Measurements from ENCODE around the gene FAM184A. TPM values are rescaled to one million over a fixed set of nuclear protein-coding genes. Genes with fewer than 3 reads are reported as not detected.

FAM184A gene
- total RNA-seq, 2 experiments from 2014 or later: 2.2 to 2.7 TPM

- Mint-ChIP-seq H3K4me3 (no peak overlapping the region), H3K27me3 (ENCODE audit: low read depth) (peaks cover 2% of the 10 kb centered on the region), H3K9me3 (ENCODE audit: insufficient read depth) (no peaks in the 10 kb centered on the region), H3K36me3 (ENCODE audit: low read depth) (no peaks in the 10 kb centered on the region), H3K27ac (no peak overlapping the region), H3K4me1 (ENCODE audit: low read depth) (peaks cover 9% of the 10 kb centered on the region)
- POLR2A ChIA-PET: no interaction called here
- DNase-seq (no peak), ATAC-seq (no peak)
- CTCF ChIA-PET: no interaction called here
Observed at GRCh38 chr6:119071576-119071975, 6.9 kb downstream of the FAM184A start.

- ATAC-seq (no peak), DNase-seq (no peak)
- Mint-ChIP-seq H3K36me3 (ENCODE audit: low read depth) (no peaks in the 10 kb centered on the region), H3K4me3 (no peak overlapping the region), H3K27me3 (ENCODE audit: low read depth) (no peaks in the 10 kb centered on the region), H3K4me1 (ENCODE audit: low read depth) (no peaks in the 10 kb centered on the region), H3K27ac (no peak overlapping the region), H3K9me3 (ENCODE audit: insufficient read depth) (no peaks in the 10 kb centered on the region)
- ChIA-PET CTCF (interaction anchor here (1.3 kb wide), 1 partner anchor 11 kb away, joined by 3 read pairs; no protein-coding TSS in a partner anchor), POLR2A (no interaction called here)
Observed at GRCh38 chr6:119067091-119067490, 11.4 kb downstream of the FAM184A start.

- ChIA-PET CTCF (interaction anchor here (1.3 kb wide), 1 partner anchor 11 kb away, joined by 3 read pairs; no protein-coding TSS in a partner anchor), POLR2A (interaction anchor here (0.7 kb wide), 1 partner anchor 8 kb away, joined by 3 read pairs; no protein-coding TSS in a partner anchor)
- no peaks in the 10 kb centered on the region for H3K9me3 Mint-ChIP-seq (ENCODE audit: insufficient read depth)
- DNase-seq (no peak), ATAC-seq (no peak)
- no peaks in the 10 kb centered on the region for H3K27me3 Mint-ChIP-seq (ENCODE audit: low read depth)
- H3K4me3 Mint-ChIP-seq: no peak overlapping the region
- H3K36me3 Mint-ChIP-seq (ENCODE audit: low read depth): no peaks in the 10 kb centered on the region
- H3K27ac Mint-ChIP-seq: no peak overlapping the region
- H3K4me1 Mint-ChIP-seq (ENCODE audit: low read depth): no peaks in the 10 kb centered on the region
Observed at GRCh38 chr6:119066517-119066916, 11.9 kb downstream of the FAM184A start.

GRCh38 chr6:119065955-119066354 is 12.5 kb downstream of the FAM184A start:
- no peak overlapping the region for H3K27ac Mint-ChIP-seq
- H3K27me3 Mint-ChIP-seq (ENCODE audit: low read depth): no peaks in the 10 kb centered on the region
- no peaks in the 10 kb centered on the region for H3K9me3 Mint-ChIP-seq (ENCODE audit: insufficient read depth)
- H3K4me1 Mint-ChIP-seq (ENCODE audit: low read depth): no peaks in the 10 kb centered on the region
- no peak for DNase-seq
- H3K4me3 Mint-ChIP-seq: no peak overlapping the region
- no peaks in the 10 kb centered on the region for H3K36me3 Mint-ChIP-seq (ENCODE audit: low read depth)
- ChIA-PET POLR2A (interaction anchor here (0.7 kb wide), 1 partner anchor 9 kb away, joined by 3 read pairs; no protein-coding TSS in a partner anchor), CTCF (no interaction called here)
- ATAC-seq: no peak

- ChIA-PET CTCF (no interaction called here), POLR2A (no interaction called here)
- Mint-ChIP-seq H3K36me3 (ENCODE audit: low read depth) (no peaks in the 10 kb centered on the region), H3K27me3 (ENCODE audit: low read depth) (no peaks in the 10 kb centered on the region), H3K9me3 (ENCODE audit: insufficient read depth) (no peaks in the 10 kb centered on the region), H3K4me3 (no peak overlapping the region), H3K27ac (no peak overlapping the region), H3K4me1 (ENCODE audit: low read depth) (no peaks in the 10 kb centered on the region)
- no peak for ATAC-seq
- DNase-seq: no peak
Observed at GRCh38 chr6:119065382-119065781, 13.1 kb downstream of the FAM184A start.

- H3K4me3 Mint-ChIP-seq: no peak overlapping the region
- H3K36me3 Mint-ChIP-seq (ENCODE audit: low read depth): no peaks in the 10 kb centered on the region
- no peak overlapping the region for H3K27ac Mint-ChIP-seq
- CTCF ChIA-PET: no interaction called here
- ATAC-seq (no peak), DNase-seq (no peak)
- peaks cover 3% of the 10 kb centered on the region for H3K9me3 Mint-ChIP-seq (ENCODE audit: insufficient read depth)
- POLR2A ChIA-PET: no interaction called here
- H3K27me3 Mint-ChIP-seq (ENCODE audit: low read depth): no peaks in the 10 kb centered on the region
- no peaks in the 10 kb centered on the region for H3K4me1 Mint-ChIP-seq (ENCODE audit: low read depth)
Observed at GRCh38 chr6:119063491-119063890, 15.0 kb downstream of the FAM184A start.

GRCh38 chr6:119061215-119061614 is 17.2 kb downstream of the FAM184A start:
- POLR2A ChIA-PET: no interaction called here
- H3K27ac Mint-ChIP-seq: no peak overlapping the region

GRCh38 chr6:119060255-119060907 is 18.1 kb downstream of the FAM184A start:
- POLR2A ChIA-PET: no interaction called here
- no peak for ATAC-seq

More at GRCh38 chr6:119061215-119061614, 17.2 kb downstream of the FAM184A start:
- CTCF ChIA-PET: interaction anchor here (2.8 kb wide), 1 partner anchor 16 kb away, joined by 12 read pairs; the partner anchor contains the start of gene FAM184A
- DNase-seq (no peak), ATAC-seq (no peak)
- Mint-ChIP-seq H3K36me3 (ENCODE audit: low read depth) (no peaks in the 10 kb centered on the region), H3K27me3 (ENCODE audit: low read depth) (no peaks in the 10 kb centered on the region), H3K9me3 (ENCODE audit: insufficient read depth) (peaks cover 3% of the 10 kb centered on the region), H3K4me1 (ENCODE audit: low read depth) (no peaks in the 10 kb centered on the region), H3K4me3 (no peak overlapping the region)

GRCh38 chr6:119055069-119055468 is 23.4 kb downstream of the FAM184A start:
- ChIA-PET CTCF (no interaction called here), POLR2A (no interaction called here)
- H3K27me3 Mint-ChIP-seq (ENCODE audit: low read depth): no peaks in the 10 kb centered on the region
- H3K36me3 Mint-ChIP-seq (ENCODE audit: low read depth): no peaks in the 10 kb centered on the region
- H3K9me3 Mint-ChIP-seq (ENCODE audit: insufficient read depth): peaks cover 3% of the 10 kb centered on the region
- ATAC-seq (no peak), DNase-seq (no peak)
- H3K4me3 Mint-ChIP-seq: no peak overlapping the region
- H3K4me1 Mint-ChIP-seq (ENCODE audit: low read depth): peaks cover 6% of the 10 kb centered on the region
- no peak overlapping the region for H3K27ac Mint-ChIP-seq

More at GRCh38 chr6:119060255-119060907, 18.1 kb downstream of the FAM184A start:
- Mint-ChIP-seq H3K4me3 (no peak overlapping the region), H3K36me3 (ENCODE audit: low read depth) (no peaks in the 10 kb centered on the region), H3K9me3 (ENCODE audit: insufficient read depth) (peaks cover 3% of the 10 kb centered on the region), H3K4me1 (ENCODE audit: low read depth) (no peaks in the 10 kb centered on the region), H3K27ac (no peak overlapping the region), H3K27me3 (ENCODE audit: low read depth) (no peaks in the 10 kb centered on the region)
- no peak for DNase-seq
- CTCF ChIA-PET: interaction anchor here (2.8 kb wide), 1 partner anchor 17 kb away, joined by 12 read pairs; the partner anchor contains the start of gene FAM184A

GRCh38 chr6:119052987-119053386 is 25.5 kb downstream of the FAM184A start:
- ChIA-PET CTCF (interaction anchor here (0.7 to 1.4 kb wide), 4 partner anchors 12 to 25 kb away, joined by 3 to 4 read pairs (median 3); no protein-coding TSS in a partner anchor), POLR2A (interaction anchor here (0.6 kb wide), 1 partner anchor 26 kb away, joined by 3 read pairs; no protein-coding TSS in a partner anchor)
- peaks cover 6% of the 10 kb centered on the region for H3K4me1 Mint-ChIP-seq (ENCODE audit: low read depth)

GRCh38 chr6:119052292-119052889 is 26.1 kb downstream of the FAM184A start:
- no peaks in the 10 kb centered on the region for H3K9me3 Mint-ChIP-seq (ENCODE audit: insufficient read depth)
- H3K36me3 Mint-ChIP-seq (ENCODE audit: low read depth): no peaks in the 10 kb centered on the region
- DNase-seq (no peak), ATAC-seq (no peak)
- POLR2A ChIA-PET: no interaction called here
- no peaks in the 10 kb centered on the region for H3K27me3 Mint-ChIP-seq (ENCODE audit: low read depth)
- H3K27ac Mint-ChIP-seq: no peak overlapping the region
- H3K4me1 Mint-ChIP-seq (ENCODE audit: low read depth): peaks cover 6% of the 10 kb centered on the region
- CTCF ChIA-PET: interaction anchor here (0.7 to 1.4 kb wide), 4 partner anchors 11 to 25 kb away, joined by 3 to 4 read pairs (median 3); no protein-coding TSS in a partner anchor
- H3K4me3 Mint-ChIP-seq: no peak overlapping the region

More at GRCh38 chr6:119052987-119053386, 25.5 kb downstream of the FAM184A start:
- Mint-ChIP-seq H3K4me3 (no peak overlapping the region), H3K27ac (no peak overlapping the region), H3K27me3 (ENCODE audit: low read depth) (no peaks in the 10 kb centered on the region), H3K9me3 (ENCODE audit: insufficient read depth) (no peaks in the 10 kb centered on the region), H3K36me3 (ENCODE audit: low read depth) (no peaks in the 10 kb centered on the region)
- DNase-seq: no peak
- no peak for ATAC-seq

GRCh38 chr6:119044255-119044654 is 34.2 kb downstream of the FAM184A start:
- no peaks in the 10 kb centered on the region for H3K36me3 Mint-ChIP-seq (ENCODE audit: low read depth)
- no peaks in the 10 kb centered on the region for H3K27me3 Mint-ChIP-seq (ENCODE audit: low read depth)
- H3K27ac Mint-ChIP-seq: no peak overlapping the region
- DNase-seq (no peak), ATAC-seq (no peak)
- peaks cover 2% of the 10 kb centered on the region for H3K4me1 Mint-ChIP-seq (ENCODE audit: low read depth)
- ChIA-PET POLR2A (no interaction called here), CTCF (no interaction called here)
- no peak overlapping the region for H3K4me3 Mint-ChIP-seq
- no peaks in the 10 kb centered on the region for H3K9me3 Mint-ChIP-seq (ENCODE audit: insufficient read depth)
